ENCODE results near the gene GNB1L.

DNA sequence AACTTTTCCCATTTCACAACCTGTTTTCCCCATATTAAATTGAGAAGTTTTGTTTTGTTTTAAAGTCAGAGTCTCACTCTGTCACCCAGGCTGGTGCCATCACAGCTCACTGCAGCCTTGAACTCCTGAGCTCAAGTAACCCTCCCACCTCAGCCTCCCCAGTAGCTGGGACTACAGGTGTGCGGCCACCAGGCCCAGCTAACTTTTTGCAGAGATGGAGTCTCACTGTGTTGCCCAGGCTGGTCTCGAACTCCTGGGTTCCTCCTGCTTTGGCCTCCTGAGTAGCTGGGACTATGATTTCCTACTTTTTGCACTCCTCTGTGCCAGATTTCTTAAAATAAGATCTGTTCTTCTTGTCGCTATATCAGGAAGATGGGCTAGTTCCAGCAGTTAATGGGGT, 44.9 kb downstream of the GNB1L start:
- TF ChIP-seq POLR2AphosphoS5 (IDR thresholded peaks at IDR 0.05; ENCODE audit: borderline replicate concordance, low read depth, low read length) (no peak), EZH2 (IDR thresholded peaks at IDR 0.05) (no peak), FOXP2 (optimal IDR thresholded peaks at IDR 0.05; ENCODE audit: control extremely low read depth, extremely low read length, insufficient read depth) (no peak)

All from SK-N-MC (cell line).